Gastrocnemius medialis (tissue), 4 donors: ENCODE measurements around the gene HMCN1.

ENCODE experiments used
- POLR2A ChIP-seq, 2 donors: fragments of 450-650 bp; IDR thresholded peaks; one replicate each; pipeline ENCODE4 v1.6.1; 2017; ENCODE audit warnings: antibody characterized with exemption in 2 of 2, mild to moderate bottlenecking in 2 of 2, moderate library complexity in 2 of 2
- TF ChIP-seq, protein P1 (sequence below), 5 experiments: fragments of 450-650 bp in 3 of 5; fragments of 200-600 bp in 2 of 5; sonication (generic) in 2 of 5; IDR thresholded peaks in 4 of 5; conservative IDR thresholded peaks in 1 of 5; 1 replicate in 4 of 5; 2 replicates in 1 of 5; pipeline ENCODE4 v1.5.1; 2016 to 2019; ENCODE audit warnings: antibody characterized with exemption in 5 of 5, mild to moderate bottlenecking in 3 of 5, moderate library complexity in 3 of 5

DNA sequence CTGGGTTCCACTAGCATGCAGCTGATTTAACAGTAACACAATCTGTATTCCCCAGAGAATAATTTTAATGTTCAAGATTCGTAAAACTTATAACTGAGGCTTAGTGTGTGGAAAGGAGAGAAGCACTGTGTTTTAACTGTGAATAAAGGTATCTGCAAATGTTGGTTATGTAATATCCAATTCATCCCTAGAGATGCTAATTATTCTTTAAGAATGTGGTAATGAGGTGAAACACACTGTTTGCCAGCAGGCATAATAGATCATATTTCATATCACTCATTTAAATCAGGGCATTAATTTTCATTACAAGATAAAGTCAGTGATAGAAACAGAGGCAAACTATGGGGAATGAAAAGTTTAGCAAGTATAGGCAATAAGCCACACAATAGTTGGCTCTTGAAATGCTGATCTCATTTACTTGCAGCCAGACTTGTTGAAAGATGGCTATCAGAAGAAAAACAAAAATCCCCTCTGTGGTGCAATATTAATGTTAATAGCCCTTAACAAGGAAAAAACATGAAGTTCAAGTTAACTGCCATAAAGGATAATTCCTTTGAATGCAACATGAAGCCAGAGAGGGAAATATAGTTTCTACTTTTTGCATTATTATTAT is 33.4 kb downstream of the HMCN1 start:
- TF ChIP-seq, protein P1, sequence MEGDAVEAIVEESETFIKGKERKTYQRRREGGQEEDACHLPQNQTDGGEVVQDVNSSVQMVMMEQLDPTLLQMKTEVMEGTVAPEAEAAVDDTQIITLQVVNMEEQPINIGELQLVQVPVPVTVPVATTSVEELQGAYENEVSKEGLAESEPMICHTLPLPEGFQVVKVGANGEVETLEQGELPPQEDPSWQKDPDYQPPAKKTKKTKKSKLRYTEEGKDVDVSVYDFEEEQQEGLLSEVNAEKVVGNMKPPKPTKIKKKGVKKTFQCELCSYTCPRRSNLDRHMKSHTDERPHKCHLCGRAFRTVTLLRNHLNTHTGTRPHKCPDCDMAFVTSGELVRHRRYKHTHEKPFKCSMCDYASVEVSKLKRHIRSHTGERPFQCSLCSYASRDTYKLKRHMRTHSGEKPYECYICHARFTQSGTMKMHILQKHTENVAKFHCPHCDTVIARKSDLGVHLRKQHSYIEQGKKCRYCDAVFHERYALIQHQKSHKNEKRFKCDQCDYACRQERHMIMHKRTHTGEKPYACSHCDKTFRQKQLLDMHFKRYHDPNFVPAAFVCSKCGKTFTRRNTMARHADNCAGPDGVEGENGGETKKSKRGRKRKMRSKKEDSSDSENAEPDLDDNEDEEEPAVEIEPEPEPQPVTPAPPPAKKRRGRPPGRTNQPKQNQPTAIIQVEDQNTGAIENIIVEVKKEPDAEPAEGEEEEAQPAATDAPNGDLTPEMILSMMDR (IDR thresholded peaks at IDR 0.05 in 4 of 5, conservative IDR thresholded peaks at IDR 0.05 in 1 of 5) = no peak
- TF ChIP-seq POLR2A (IDR thresholded peaks at IDR 0.05) = no peak
